HepG2 (cell line): ENCODE data around the gene PPP2R5D. TPM values are rescaled to one million over a fixed set of nuclear protein-coding genes. Genes with fewer than 3 reads are reported as not detected.

Experiments used
- CENPBD1 ChIP-seq: sonication (generic); formaldehyde crosslinking; IDR thresholded peaks from 2 replicates; pipeline ENCODE4 v1.8.0; 2022; ENCODE audit warnings: missing genetic modification reagents, low read depth, mild to moderate bottlenecking, borderline replicate concordance
- CREB3 ChIP-seq: sonication (generic); formaldehyde crosslinking; IDR thresholded peaks from 2 replicates; pipeline ENCODE4 v1.5.0; 2020; ENCODE audit warnings: missing genetic modification reagents
- ETS1 ChIP-seq: sonication (generic); formaldehyde crosslinking; IDR thresholded peaks from 2 replicates; pipeline ENCODE4 v1.4.0; 2020; ENCODE audit warnings: missing genetic modification reagents
- HIVEP1 ChIP-seq: sonication (generic); formaldehyde crosslinking; IDR thresholded peaks from 2 replicates; pipeline ENCODE4 v1.4.0; 2020; ENCODE audit warnings: mild to moderate bottlenecking, missing genetic modification reagents
- JDP2 ChIP-seq: sonication (generic); formaldehyde crosslinking; IDR thresholded peaks from 2 replicates; pipeline ENCODE4 v1.8.1; 2022; ENCODE audit warnings: missing genetic modification reagents, borderline replicate concordance
- MLXIP ChIP-seq: sonication (generic); formaldehyde crosslinking; IDR thresholded peaks from 2 replicates; pipeline ENCODE4 v1.9.0; 2021; ENCODE audit warnings: missing genetic modification reagents, borderline replicate concordance
- ZFP36L1 ChIP-seq: sonication (generic); formaldehyde crosslinking; IDR thresholded peaks from 2 replicates; pipeline ENCODE4 v1.8.0; 2022; ENCODE audit warnings: mild to moderate bottlenecking, missing genetic modification reagents, moderate library complexity
- ZGPAT ChIP-seq: IDR thresholded peaks from 2 replicates; pipeline ENCODE4 v1.6.1; 2016; ENCODE audit warnings: mild to moderate bottlenecking
- ZNF205 ChIP-seq: IDR thresholded peaks from 2 replicates; pipeline ENCODE4 v1.6.1; 2018; ENCODE audit warnings: missing biosample characterization, missing genetic modification reagents
- ZNF329 ChIP-seq: sonication (generic); formaldehyde crosslinking; IDR thresholded peaks from 2 replicates; pipeline ENCODE4 v1.9.0; 2021; ENCODE audit warnings: low read depth, mild to moderate bottlenecking, missing genetic modification reagents
- ZNF530 ChIP-seq: sonication (generic); formaldehyde crosslinking; IDR thresholded peaks from 2 replicates; pipeline ENCODE4 v1.5.0; 2020; ENCODE audit warnings: low read depth, mild to moderate bottlenecking, missing genetic modification reagents
- ZNF543 ChIP-seq: sonication (generic); formaldehyde crosslinking; IDR thresholded peaks from 2 replicates; pipeline ENCODE4 v1.4.0; 2020; ENCODE audit warnings: mild to moderate bottlenecking, missing genetic modification reagents
- ZNF550 ChIP-seq: sonication (generic); formaldehyde crosslinking; IDR thresholded peaks from 2 replicates; pipeline ENCODE4 v1.4.0; 2020; ENCODE audit warnings: mild to moderate bottlenecking, missing genetic modification reagents, borderline replicate concordance
- ZNF75D ChIP-seq: sonication (generic); formaldehyde crosslinking; IDR thresholded peaks from 2 replicates; pipeline ENCODE4 v1.8.1; 2023; ENCODE audit warnings: missing genetic modification reagents, mild to moderate bottlenecking, borderline replicate concordance
- ZNF761 ChIP-seq: sonication (generic); formaldehyde crosslinking; conservative IDR thresholded peaks from 2 replicates; pipeline ENCODE4 v1.4.0; 2020; ENCODE audit warnings: mild to moderate bottlenecking, missing genetic modification reagents
- ZNF891 ChIP-seq: sonication (generic); formaldehyde crosslinking; IDR thresholded peaks from 2 replicates; pipeline ENCODE4 v1.5.0; 2020; ENCODE audit warnings: mild to moderate bottlenecking, missing genetic modification reagents
- polyA plus RNA-seq, 8 experiments: library from polyadenylated mRNA; depleted of rRNA in 3 of 8; stranded (reverse) in 7 of 8; unstranded in 1 of 8; fragments of >200 nt; fragmentation: Illumina TruSeq in 4 of 8; extraction: Trizol in 4 of 8; gene quantifications; 2 replicates each; pipeline versions ENCODE4 v1.2.1 to v1.2.3, GENCODE V29; 2011 to 2016; ENCODE audit warnings: low read depth in 4 of 8, missing spikeins in 1 of 8, mixed read lengths in 1 of 8; ENCODE audit not compliant: insufficient read depth in 1 of 8
- total RNA-seq, 5 experiments: library from RNA; depleted of rRNA; stranded (reverse); fragments of >200 nt; fragmentation: Illumina TruSeq; extraction: Trizol; gene quantifications; 2 replicates each; pipeline ENCODE4 v1.2.3, GENCODE V29; 2016; ENCODE audit warnings: low read depth in 1 of 5
- TF ChIP-seq, protein P1 (sequence below): IDR thresholded peaks from 2 replicates; pipeline ENCODE4 v1.6.1; 2016; ENCODE audit warnings: low read depth
- TF ChIP-seq, protein P2 (sequence below): sonication (generic); formaldehyde crosslinking; IDR thresholded peaks from 2 replicates; pipeline ENCODE4 v1.4.0; 2020; ENCODE audit warnings: missing genetic modification reagents; ENCODE audit errors: not compliant biosample characterization

PPP2R5D gene
- total and polyA plus RNA-seq, 2 of the 13 experiments (the other 11 are each of a cell fraction or from before 2014, with no cell fraction given) = 53.7 to 60.4 TPM

DNA sequence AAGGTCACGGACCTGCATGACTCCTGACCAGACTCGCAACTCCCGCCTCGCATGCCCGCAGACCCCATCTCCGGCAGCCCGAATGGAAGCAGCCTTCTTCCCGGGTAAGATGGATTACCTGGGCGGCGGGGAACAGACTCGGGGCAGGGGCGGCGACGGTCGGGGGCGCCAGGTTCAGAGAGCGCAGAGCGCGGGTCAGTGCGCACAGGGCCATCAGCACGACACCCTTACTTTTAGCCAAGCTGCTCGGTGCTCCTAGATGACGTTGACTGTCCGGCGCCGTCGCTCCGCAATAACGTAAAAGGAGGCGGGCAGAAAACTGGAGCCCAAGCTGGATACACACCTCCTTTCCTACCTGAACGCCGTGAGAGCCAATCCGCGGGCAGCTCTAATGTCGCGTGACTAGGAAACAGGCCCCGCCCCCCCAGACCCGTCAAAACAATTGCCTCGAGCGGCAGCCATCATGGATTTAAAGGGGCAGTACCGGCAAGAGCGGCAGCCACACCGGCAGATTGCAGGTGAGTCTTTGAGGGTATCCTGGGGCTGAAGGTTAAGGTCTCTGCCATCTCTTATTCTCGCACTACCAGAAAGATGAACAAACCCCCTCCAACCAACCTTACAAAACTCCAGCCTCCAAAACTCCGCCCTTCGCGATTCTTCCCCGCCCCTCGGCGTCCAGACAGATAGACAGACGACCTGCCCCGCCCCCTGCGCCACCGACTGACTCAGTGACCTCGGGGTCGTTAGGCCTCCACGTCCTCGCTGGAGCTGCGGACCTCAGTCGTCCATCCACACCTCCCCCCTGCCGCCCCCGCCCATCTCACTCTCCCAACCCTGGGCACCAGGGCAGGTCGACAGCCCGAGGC is 75.0 kb downstream of the PPP2R5D start, which contains the start of the genes KLC4 and MRPL2 (continued):
- no peak for TF ChIP-seq JDP2
- no peak for TF ChIP-seq ZNF530 (CRISPR knock-in tag)
- TF ChIP-seq, protein P1, sequence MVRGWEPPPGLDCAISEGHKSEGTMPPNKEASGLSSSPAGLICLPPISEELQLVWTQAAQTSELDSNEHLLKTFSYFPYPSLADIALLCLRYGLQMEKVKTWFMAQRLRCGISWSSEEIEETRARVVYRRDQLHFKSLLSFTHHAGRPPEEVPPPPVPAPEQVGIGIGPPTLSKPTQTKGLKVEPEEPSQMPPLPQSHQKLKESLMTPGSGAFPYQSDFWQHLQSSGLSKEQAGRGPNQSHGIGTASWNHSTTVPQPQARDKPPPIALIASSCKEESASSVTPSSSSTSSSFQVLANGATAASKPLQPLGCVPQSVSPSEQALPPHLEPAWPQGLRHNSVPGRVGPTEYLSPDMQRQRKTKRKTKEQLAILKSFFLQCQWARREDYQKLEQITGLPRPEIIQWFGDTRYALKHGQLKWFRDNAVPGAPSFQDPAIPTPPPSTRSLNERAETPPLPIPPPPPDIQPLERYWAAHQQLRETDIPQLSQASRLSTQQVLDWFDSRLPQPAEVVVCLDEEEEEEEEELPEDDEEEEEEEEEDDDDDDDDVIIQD (CRISPR knock-in tag) = 0 out of 2 replicates have a peak, but pooled peaks have one; percentile 34
- TF ChIP-seq MLXIP (CRISPR knock-in tag) = no peak
- no peak for TF ChIP-seq ZNF75D (CRISPR knock-in tag)
- TF ChIP-seq ZNF543 (CRISPR knock-in tag) = peak; percentile 41; the same call in 1 of the 2 replicates
- no peak; the same call in 1 of the 2 replicates for TF ChIP-seq ZNF205
- no peak for TF ChIP-seq ZNF761 (CRISPR knock-in tag)
- TF ChIP-seq ZFP36L1 (CRISPR knock-in tag) = peak; percentile 40; the same call in 1 of the 2 replicates
- peak; percentile 87 for TF ChIP-seq ZNF891 (CRISPR knock-in tag)
- peak; percentile 59; the same call in 1 of the 2 replicates for TF ChIP-seq ETS1 (CRISPR knock-in tag)
- no peak for TF ChIP-seq CENPBD1 (CRISPR knock-in tag)
- no peak for TF ChIP-seq CREB3 (CRISPR knock-in tag)
- TF ChIP-seq ZNF550 = no peak
- TF ChIP-seq, protein P2, sequence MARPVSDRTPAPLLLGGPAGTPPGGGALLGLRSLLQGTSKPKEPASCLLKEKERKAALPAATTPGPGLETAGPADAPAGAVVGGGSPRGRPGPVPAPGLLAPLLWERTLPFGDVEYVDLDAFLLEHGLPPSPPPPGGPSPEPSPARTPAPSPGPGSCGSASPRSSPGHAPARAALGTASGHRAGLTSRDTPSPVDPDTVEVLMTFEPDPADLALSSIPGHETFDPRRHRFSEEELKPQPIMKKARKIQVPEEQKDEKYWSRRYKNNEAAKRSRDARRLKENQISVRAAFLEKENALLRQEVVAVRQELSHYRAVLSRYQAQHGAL (CRISPR knock-in tag) = no peak
- TF ChIP-seq ZGPAT = peak; percentile 59
- 0 out of 2 replicates have a peak, but pooled peaks have one; percentile 74 for TF ChIP-seq ZNF329 (CRISPR knock-in tag)
- TF ChIP-seq HIVEP1 (CRISPR knock-in tag) = no peak; the same call in 1 of the 2 replicates
